GM21529 (cell line): ENCODE measurements around the gene KRTAP10-1.
"Not testable (repeated sequence)": the region's sequence is repeated elsewhere in the genome, so short reads cannot be mapped to it uniquely, and the experiment has no call there.

ENCODE experiments used
- ATAC-seq: cut with Tn5 transposase; IDR thresholded peaks from one replicate; pipeline ENCODE4 v1.9.1; 2021; ENCODE audit not compliant: unreplicated experiment

The KRTAP10-1 gene

GRCh38 chr21:44571296-44571695 is 31.3 kb upstream of the KRTAP10-1 start:
- ATAC-seq, result no peak

DNA sequence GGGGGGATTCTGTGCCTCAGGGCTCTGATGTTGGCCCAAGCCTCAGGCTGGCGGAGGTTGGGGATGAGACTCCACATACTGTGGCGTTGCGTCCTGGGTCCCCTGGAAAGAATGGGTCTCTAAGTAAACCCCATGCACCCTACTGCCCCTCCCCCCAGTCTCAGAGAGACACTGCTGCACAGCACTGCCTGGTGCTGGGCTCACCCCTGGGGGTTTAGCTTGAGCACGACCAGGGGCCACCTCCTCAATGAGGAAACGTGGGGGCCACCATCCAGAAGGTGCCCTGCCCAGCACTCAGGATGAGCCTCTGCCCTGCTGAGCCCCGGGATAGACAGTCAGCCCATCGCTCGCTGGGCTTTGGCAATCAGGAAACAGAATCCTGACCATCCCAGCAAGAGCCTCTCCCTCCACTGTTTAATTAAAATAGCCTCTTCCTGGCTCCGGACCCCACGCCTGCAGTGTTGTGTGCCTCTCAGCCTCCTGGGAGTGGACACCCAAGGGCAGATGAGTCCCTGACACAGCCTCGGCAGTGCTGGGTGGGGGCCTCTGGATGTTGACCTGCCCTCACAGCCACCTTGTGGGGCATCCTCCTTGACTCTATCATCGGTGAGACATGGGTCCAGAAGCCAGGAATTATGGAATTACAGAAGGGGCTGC is 30.0 kb upstream of the KRTAP10-1 start:
- no peak for ATAC-seq

DNA sequence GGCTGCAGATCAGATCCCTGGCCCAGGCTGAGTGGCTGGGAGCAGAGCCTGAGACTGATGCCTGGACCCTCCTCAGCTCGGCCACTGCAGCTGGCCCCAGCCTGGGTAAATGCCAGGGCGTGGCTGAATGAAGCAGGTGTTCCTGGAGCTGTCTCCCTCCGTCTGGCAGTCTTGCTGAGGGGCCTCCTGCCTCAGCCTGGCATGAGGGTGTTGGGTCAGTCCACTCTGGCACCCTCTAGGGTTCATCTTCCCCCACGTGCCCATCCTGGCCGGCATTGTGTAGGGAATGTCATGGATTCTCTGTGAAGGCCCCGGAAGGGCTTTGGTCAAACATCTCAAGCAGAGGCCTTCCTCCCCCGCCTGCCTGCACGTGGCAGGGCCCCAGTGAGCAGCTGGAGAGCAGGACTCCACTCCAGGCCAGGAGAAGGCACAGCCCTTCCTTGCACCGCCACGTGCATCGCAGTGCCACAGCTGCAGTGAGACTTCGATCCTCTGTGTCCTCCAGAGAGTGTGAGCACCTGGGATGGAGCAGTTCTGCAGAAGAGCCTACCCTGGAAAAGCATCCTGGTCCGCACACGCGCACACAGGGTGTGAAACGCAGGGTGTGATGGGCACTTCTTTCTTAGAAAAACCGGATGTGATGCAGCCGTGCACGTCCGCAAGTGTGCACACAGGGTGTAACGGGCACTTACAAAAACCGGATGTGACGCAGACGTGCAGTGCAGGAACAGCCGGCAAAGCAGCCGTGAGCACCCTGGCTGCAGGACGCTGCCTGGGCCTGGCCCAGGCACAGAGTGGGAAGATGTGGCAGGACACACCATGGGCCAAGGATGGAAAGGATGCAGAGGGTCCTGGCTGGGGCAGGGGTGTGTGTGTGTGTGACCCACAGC is 28.9 kb upstream of the KRTAP10-1 start:
- no peak for ATAC-seq

DNA sequence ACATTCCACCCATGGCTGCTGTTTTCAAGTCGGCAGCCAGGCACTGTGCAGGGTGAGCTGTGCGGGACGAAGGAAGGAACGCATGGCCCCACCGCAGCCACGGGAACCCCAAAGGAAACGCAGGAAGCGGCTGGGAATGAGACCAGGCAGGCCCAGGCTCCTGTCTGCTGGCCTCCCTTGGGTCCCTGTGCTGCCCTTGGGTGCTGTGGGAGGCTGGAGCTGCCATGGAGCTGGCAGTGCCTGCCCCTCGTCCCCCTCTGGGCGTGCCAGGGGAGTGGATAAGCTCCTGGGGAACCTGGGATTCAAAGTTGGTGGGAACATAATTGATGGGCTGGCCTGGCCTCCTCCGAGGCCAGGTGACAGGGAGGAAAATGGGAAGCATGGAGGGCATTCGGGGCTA is 28.3 kb upstream of the KRTAP10-1 start:
- no peak for ATAC-seq

DNA sequence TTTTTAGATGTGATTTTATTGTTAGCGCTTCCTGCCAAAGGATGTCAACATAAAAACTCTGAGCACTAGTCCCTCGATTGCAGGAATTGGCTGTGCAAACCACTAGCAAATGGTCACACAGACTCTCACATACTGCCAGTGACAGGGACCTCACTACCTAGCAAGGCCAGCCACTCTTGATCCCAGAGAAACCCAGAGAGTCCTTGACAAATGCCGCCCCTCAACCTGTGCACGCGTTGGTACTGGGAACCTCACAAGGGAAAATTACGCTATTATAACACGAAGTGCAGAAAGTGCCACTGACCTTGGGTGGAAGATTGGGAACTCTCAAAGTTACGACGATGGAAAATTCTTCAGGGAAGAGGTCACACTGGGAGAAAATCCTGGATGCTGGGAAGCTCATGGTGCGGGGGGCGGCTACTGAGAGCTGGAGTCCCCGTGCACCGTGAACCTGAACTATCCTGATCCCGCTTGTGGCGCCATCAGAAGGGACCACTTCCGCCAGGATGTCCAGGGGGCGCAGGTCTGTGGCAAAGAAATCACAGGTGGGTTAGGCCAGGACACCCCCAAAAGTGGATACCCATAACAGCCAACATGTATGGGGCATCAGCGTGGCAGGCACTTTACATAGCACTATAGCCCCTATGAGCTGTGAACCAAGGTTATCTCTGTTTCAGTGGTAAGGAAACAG is 27.6 kb upstream of the KRTAP10-1 start:
- no peak for ATAC-seq

DNA sequence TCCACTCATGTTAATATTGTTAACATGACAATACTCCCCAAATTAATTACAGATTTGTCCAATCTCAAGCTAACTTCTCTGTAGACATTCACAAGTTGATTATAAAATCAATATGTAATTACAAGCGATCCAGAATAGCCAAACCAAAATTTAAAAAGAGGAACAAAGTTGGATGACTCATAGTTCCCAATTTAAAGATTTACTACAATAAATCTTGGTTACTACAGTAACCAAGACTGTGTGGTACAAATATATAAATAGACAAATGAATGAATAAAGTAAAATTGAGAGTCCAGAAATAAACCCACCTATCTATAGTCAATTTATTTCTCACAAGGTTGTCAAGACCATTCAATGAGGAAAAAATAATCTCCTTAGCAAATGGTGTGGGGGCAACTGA is 26.4 kb upstream of the KRTAP10-1 start:
- ATAC-seq, result no peak

DNA sequence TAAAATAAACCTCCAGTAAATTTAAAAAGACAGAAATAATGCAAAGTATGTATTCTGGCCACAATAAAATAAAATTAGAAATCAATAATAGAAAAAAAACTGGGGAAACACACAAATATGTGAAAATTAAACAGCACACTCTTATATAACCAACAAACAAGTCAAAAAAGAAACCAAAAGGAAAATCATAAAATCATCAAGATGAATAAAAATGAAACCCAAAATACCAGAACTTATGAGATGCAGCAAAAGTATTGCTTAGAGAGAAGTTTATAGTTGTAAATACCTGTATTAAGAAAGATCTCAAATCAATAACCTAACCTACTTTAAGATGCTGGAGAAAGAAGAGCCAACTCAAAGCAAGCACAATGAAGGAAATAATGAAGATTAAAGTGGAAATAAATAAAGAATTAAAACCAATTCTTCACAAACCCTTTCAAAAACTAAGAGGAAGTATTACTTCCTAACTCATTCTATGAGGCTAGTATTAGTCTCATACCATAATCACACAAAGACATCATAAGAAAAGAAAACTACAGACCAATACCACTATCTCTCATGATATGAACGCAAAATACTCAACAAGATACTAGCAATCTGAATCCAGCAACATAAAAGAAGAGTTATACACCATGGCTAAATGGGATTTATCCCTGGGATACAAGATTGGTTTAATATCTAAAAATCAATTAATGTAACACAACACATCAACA is 25.0 kb upstream of the KRTAP10-1 start:
- no peak for ATAC-seq

DNA sequence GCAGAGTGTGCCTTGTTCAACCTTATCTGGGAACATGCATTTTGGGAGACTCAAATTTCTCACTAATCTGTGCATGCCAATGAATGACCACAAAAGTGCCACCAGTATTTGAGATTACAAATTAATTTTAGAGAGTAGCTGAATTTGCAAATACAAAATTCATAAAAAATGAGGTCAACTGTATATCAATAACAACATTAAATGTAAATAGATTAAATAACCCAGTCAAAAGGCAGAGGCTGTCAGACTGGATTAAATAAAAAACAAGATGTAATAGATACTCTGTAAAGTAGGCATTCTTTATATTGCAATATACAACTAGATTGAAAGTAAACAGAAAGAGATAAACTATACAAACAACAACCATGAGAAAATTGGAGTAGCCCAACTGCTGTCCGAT is 24.1 kb upstream of the KRTAP10-1 start:
- ATAC-seq, result no peak

- ATAC-seq, result no peak
These were observed 18.7 kb upstream of the KRTAP10-1 start, which contains the start of gene KRTAP10-3 for GRCh38 chr21:44558695-44559094. TSS of gene KRTAP10-3 (minus strand) at chr21:44558795. CDS start at chr21:44558715, 80 bp downstream.

- not testable (repeated sequence) for ATAC-seq
These were observed 18.3 kb upstream of the KRTAP10-1 start for GRCh38 chr21:44558329-44558675.

DNA sequence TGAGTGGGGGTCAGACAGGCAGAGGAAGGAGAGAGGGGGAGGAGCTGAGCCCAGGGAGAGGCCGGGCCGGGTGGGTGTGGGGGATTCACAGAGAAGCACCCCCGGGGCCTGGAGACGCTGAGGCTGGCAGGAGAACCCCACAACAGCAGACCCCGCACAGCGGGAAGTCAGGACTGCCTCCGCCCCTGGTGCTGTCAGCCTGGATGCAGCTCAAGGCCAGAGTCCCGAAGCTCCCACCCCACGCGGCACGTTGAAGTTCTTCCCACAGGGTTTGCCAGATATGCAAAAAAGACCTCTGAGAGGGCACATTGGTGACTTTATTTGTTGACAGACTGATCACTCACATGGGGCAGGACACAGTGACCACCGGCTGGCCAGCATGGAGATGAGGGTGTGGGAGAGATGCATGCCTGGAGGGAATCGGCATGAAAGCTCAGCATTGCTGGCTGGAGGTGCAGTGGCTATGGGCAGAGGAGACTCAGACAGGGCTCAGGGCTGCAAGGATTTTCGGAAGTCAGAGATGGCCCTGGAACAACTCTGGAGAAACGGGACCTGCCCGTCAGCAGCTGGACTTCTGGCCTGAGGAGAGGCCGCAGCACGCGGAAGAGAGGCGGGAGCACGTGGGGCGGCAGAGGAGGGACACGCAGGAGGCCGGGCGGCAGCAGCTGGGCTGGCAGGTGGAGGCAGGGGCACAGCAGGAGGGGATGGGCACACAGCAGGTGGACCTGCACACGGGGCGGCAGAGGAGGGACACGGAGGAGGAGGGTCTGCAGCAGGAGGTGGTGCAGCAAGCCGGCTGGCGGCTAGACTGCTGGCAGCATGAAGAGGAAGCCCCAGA is 17.7 kb upstream of the KRTAP10-1 start:
- ATAC-seq, result no peak

- ATAC-seq, result no peak
These were observed 16.9 kb upstream of the KRTAP10-1 start for GRCh38 chr21:44556879-44557278.

GRCh38 chr21:44555200-44555875 is 15.3 kb upstream of the KRTAP10-1 start:
- ATAC-seq, result no peak

GRCh38 chr21:44552681-44553080 is 12.7 kb upstream of the KRTAP10-1 start:
- no peak for ATAC-seq

DNA sequence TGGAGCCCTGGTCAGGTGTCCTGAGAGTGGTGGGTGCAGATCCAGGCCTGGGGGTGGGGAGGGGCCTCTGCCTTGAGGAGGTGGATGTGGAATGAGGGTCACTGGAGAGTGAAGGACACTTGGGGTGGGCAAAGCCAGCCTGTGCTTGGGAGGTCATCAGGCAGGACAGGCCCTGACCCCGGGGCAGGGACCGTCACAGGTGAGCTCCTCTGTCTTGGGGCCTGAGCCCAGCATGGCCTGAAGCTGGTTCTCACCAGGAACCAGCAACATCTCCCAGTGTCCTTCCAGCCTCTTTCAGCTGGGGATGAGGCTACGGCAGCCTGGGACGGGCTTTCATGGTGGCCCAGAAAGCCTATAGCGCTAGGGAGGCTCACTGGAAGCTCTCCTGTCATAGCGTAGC is 12.1 kb upstream of the KRTAP10-1 start:
- ATAC-seq, result no peak

DNA sequence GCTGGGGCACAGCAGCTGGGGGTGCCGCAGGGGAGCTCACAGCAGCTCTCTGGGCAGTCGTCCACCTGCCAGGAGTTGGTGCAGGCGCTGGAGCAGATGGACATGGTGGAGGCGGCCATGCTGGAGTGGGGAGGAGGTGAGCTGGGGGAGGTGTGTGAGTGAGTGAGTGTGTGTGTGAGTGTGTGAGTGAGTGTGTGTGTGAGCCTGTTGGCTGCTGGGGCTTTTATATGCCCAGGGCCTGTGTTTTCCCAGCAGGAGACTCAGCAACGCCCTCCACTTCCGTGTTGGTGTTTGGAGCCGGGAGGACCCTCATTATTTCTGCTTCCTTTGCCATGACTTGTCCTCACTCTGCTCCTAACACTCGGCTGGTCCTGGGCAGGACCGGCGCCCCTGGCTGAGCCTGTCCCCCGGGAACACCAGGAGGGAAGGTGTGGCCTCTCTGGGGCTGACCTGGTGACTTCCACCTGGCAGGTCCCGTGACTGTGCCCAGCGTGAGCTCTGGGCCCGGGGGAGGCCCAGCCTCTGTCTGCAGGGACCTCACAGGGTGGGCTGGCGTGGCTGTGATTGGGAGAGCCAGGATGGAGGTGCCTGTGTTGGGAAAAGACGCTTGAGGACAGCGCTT is 11.5 kb upstream of the KRTAP10-1 start, which contains the start of gene KRTAP10-2:
Gene KRTAP10-2 (minus strand): TSS at position 166 of the 622 bp plus-strand sequence. CDS start 47 bp downstream, at position 119.
- ATAC-seq, result no peak

GRCh38 chr21:44550807-44551206 is 10.8 kb upstream of the KRTAP10-1 start:
- no peak for ATAC-seq

GRCh38 chr21:44550285-44550684 is 10.3 kb upstream of the KRTAP10-1 start:
- ATAC-seq, result not testable (repeated sequence)
